Activated CD4-positive, alpha-beta T cell treated with anti-CD3 and anti-CD28 coated beads, Interleukin-2, amount 10 ng/mL, durations not matched to agents 24 days and 14 days (primary cell): ENCODE measurements around the gene MICU2. TPM values are rescaled to one million over a fixed set of nuclear protein-coding genes. Genes with fewer than 3 reads are reported as not detected.

Experiments used
- DNase-seq: peaks from one replicate; pipeline ENCODE4 v3.0.0; 2022
- H3K27ac Mint-ChIP-seq: one replicate; pipeline ENCODE4 v1.8.0; 2022; ENCODE audit warnings: mild to moderate bottlenecking, mixed read lengths
- H3K27me3 Mint-ChIP-seq: one replicate; pipeline ENCODE4 v1.8.0; 2022; ENCODE audit warnings: mixed read lengths
- H3K36me3 Mint-ChIP-seq: one replicate; pipeline ENCODE4 v1.8.0; 2022; ENCODE audit warnings: low read depth, mild to moderate bottlenecking, mixed read lengths
- H3K4me1 Mint-ChIP-seq: one replicate; pipeline ENCODE4 v1.8.0; 2021; ENCODE audit warnings: mixed read lengths
- H3K4me3 Mint-ChIP-seq: one replicate; pipeline ENCODE4 v1.8.0; 2022; ENCODE audit warnings: mild to moderate bottlenecking, moderate library complexity, mixed read lengths
- H3K9me3 Mint-ChIP-seq: one replicate; pipeline ENCODE4 v1.8.0; 2021; ENCODE audit warnings: mixed read lengths
- intact Hi-C: fragments of 100-400 bp; cut with micrococcal nuclease; formaldehyde crosslinking; loops from one replicate; pipeline ENCODE4 v1.15.1; 2023
- total RNA-seq: library from RNA; stranded (reverse); gene quantifications from 2 replicates; pipeline ENCODE4 v1.2.3, GENCODE V29; 2022

The MICU2 gene
- total RNA-seq, 1 donor from 2014 or later, result 34.2 TPM

- peaks cover 23% of the 10 kb centered on the region for H3K4me1 Mint-ChIP-seq
- intact Hi-C loops, result no loop called here
- no peak overlapping the region for H3K4me3 Mint-ChIP-seq
- DNase-seq, result no peak
- peaks cover 6% of the 10 kb centered on the region for H3K9me3 Mint-ChIP-seq
- no peak overlapping the region for H3K27ac Mint-ChIP-seq
- peaks cover 25% of the 10 kb centered on the region for H3K36me3 Mint-ChIP-seq
- H3K27me3 Mint-ChIP-seq, result no peaks in the 10 kb centered on the region
Measured at GRCh38 chr13:21443171-21443570, 160.8 kb downstream of the MICU2 start.

Other genes with a start within 250 kb of the MICU2 start
- gene ZDHHC20, start 144.9 kb downstream of the MICU2 start, total RNA-seq, result 64.7 and 65.4 TPM in 2 replicates
- gene FGF9, start 66.9 kb upstream of the MICU2 start, total RNA-seq, result 0.40 and 0.54 TPM in 2 replicates